ENCODE results near the gene APOL1.

The APOL1 gene

DNA sequence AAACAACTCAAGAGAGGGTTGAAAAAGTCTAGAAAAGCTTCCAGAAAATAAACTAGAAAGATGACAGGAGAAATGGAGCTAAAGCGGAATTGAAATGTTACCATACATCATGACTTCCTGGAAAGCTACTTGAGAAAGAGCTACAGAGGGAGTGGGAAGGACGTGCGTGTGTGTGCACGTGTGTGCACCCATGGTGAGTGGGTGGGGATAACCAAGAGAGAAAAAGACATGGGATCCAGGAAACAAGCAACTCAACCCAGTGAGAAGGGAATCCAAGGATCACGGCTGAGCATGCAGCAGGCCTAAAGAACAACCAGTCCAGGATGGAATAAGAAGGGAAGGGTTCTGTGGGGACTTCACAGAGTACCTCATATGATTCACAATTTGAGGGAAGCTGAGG is 21.6 kb downstream of the APOL1 start:
- Histone ChIP-seq H3K4me2 (ENCODE audit: low read length) (no peak overlapping the region), H3K36me3 (ENCODE audit: insufficient read depth, low read length) (no peaks in the 10 kb centered on the region), H3K27ac (ENCODE audit: low read depth, low read length, poor library complexity, severe bottlenecking) (no peak overlapping the region), H2AFZ (ENCODE audit: low read length) (no peak overlapping the region), H4K20me1 (ENCODE audit: insufficient read depth, low read length) (no peaks in the 10 kb centered on the region), H3K79me2 (ENCODE audit: insufficient read depth, low read length) (no peaks in the 10 kb centered on the region), H3K27me3 (ENCODE audit: insufficient read depth, low read length) (peaks cover 3% of the 10 kb centered on the region; the same call in 1 of the 2 replicates), H3K4me1 (ENCODE audit: insufficient read depth, low read length, severe bottlenecking) (peaks cover 8% of the 10 kb centered on the region), H3F3A (ENCODE audit: insufficient read depth, low read length) (no peaks in the 10 kb centered on the region; the same call in 1 of the 2 replicates), H3K9ac (ENCODE audit: low read length) (no peak overlapping the region), H3K9me3 (ENCODE audit: low read length) (no peaks in the 10 kb centered on the region), H3K9me2 (ENCODE audit: low read depth, low read length) (no peaks in the 10 kb centered on the region), H3K4me3 (ENCODE audit: low read depth, low read length, poor library complexity, severe bottlenecking) (no peak overlapping the region)
- TF ChIP-seq, protein P1, sequence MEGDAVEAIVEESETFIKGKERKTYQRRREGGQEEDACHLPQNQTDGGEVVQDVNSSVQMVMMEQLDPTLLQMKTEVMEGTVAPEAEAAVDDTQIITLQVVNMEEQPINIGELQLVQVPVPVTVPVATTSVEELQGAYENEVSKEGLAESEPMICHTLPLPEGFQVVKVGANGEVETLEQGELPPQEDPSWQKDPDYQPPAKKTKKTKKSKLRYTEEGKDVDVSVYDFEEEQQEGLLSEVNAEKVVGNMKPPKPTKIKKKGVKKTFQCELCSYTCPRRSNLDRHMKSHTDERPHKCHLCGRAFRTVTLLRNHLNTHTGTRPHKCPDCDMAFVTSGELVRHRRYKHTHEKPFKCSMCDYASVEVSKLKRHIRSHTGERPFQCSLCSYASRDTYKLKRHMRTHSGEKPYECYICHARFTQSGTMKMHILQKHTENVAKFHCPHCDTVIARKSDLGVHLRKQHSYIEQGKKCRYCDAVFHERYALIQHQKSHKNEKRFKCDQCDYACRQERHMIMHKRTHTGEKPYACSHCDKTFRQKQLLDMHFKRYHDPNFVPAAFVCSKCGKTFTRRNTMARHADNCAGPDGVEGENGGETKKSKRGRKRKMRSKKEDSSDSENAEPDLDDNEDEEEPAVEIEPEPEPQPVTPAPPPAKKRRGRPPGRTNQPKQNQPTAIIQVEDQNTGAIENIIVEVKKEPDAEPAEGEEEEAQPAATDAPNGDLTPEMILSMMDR (IDR thresholded peaks at IDR 0.05; ENCODE audit: low read length): no peak
- TF ChIP-seq EZH2 (IDR thresholded peaks at IDR 0.05; ENCODE audit: borderline replicate concordance, low read length): no peak

DNA sequence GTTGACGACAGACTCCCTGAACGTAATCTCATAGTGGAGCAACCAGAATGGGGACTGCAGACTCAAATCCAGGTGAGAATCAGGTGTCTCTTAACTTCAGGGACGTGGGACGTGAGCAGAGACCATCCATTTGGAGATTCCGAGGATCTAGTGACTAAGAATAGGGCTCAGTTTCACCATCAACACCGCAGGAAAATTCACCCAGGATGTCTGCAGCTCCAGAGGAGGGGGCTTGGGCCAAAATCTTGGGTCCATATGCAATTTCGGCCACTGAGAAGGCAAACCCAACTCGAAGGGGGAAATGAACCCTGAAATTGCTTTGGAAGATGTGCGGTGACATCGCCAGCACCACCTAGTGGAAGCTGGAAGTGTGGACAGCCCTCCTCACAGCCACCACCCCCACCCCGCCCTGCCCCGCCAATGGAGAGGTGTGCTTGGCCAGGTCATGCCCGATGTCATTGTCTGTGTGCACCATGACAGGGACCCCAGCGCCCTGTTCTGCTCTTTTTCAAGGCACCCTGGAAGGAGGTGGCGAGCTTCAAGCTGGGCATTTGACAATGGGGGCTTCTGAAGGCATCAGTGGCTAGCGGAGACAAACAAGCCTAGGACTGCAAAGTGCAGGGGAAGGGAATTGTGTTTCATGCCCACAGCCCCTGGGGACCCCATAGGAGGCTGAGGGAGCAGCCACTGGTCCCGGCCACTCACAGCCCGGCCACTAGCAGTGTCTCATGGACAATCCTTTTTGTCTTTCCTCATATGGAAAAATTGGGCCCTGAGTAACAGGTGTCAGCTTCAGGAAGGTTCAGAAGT is 24.8 kb downstream of the APOL1 start:
- Histone ChIP-seq H3K27ac (ENCODE audit: low read depth, low read length, poor library complexity, severe bottlenecking) (no peak overlapping the region), H3F3A (ENCODE audit: insufficient read depth, low read length) (no peaks in the 10 kb centered on the region; the same call in 1 of the 2 replicates), H2AFZ (ENCODE audit: low read length) (no peak overlapping the region), H3K27me3 (ENCODE audit: insufficient read depth, low read length) (peaks cover 3% of the 10 kb centered on the region; the same call in 1 of the 2 replicates), H3K36me3 (ENCODE audit: insufficient read depth, low read length) (peaks cover 21% of the 10 kb centered on the region), H3K4me1 (ENCODE audit: insufficient read depth, low read length, severe bottlenecking) (peaks cover 8% of the 10 kb centered on the region), H4K20me1 (ENCODE audit: insufficient read depth, low read length) (no peaks in the 10 kb centered on the region), H3K9me2 (ENCODE audit: low read depth, low read length) (no peaks in the 10 kb centered on the region), H3K9ac (ENCODE audit: low read length) (no peak overlapping the region), H3K79me2 (ENCODE audit: insufficient read depth, low read length) (no peaks in the 10 kb centered on the region), H3K4me2 (ENCODE audit: low read length) (peak overlapping the region; percentile 10; the same call in 1 of the 2 replicates), H3K9me3 (ENCODE audit: low read length) (no peaks in the 10 kb centered on the region), H3K4me3 (ENCODE audit: low read depth, low read length, poor library complexity, severe bottlenecking) (no peak overlapping the region)
- TF ChIP-seq, protein P1 (IDR thresholded peaks at IDR 0.05; ENCODE audit: low read length): peak; percentile 76
- no peak for TF ChIP-seq EZH2 (IDR thresholded peaks at IDR 0.05; ENCODE audit: borderline replicate concordance, low read length)

DNA sequence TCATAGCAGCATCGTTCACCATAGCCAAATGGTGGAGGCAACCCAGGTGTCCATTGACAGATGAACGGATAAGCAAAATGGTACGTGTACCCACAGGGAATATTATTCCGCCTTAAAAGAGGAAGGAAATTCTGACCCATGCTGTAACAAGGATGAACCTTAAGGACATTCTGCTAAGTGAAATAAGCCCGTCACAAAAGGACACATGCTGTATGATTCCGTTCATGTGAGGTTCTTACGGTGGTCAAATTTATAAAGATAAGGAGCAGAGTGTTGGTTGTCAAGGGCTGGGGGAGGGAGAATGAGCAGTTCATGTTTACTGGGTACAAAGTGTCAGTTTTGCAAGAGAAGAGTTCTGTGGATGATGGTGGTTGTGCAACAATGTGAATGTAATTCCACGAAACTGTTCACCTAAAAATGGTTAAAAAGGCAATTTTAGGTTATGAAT is 26.3 kb downstream of the APOL1 start:
- peaks cover 36% of the 10 kb centered on the region for H3K36me3 ChIP-seq (ENCODE audit: insufficient read depth, low read length)
- H3K4me1 ChIP-seq (ENCODE audit: insufficient read depth, low read length, severe bottlenecking): peaks cover 8% of the 10 kb centered on the region
- H3K9me3 ChIP-seq (ENCODE audit: low read length): no peaks in the 10 kb centered on the region
- H3K4me2 ChIP-seq (ENCODE audit: low read length): no peak overlapping the region
- H3F3A ChIP-seq (ENCODE audit: insufficient read depth, low read length): no peaks in the 10 kb centered on the region; the same call in 1 of the 2 replicates
- H3K27me3 ChIP-seq (ENCODE audit: insufficient read depth, low read length): peaks cover 3% of the 10 kb centered on the region; the same call in 1 of the 2 replicates
- no peak overlapping the region for H3K9ac ChIP-seq (ENCODE audit: low read length)
- H3K9me2 ChIP-seq (ENCODE audit: low read depth, low read length): no peaks in the 10 kb centered on the region
- H2AFZ ChIP-seq (ENCODE audit: low read length): no peak overlapping the region
- no peak overlapping the region for H3K4me3 ChIP-seq (ENCODE audit: low read depth, low read length, poor library complexity, severe bottlenecking)
- H3K27ac ChIP-seq (ENCODE audit: low read depth, low read length, poor library complexity, severe bottlenecking): no peak overlapping the region
- TF ChIP-seq EZH2 (IDR thresholded peaks at IDR 0.05; ENCODE audit: borderline replicate concordance, low read length): no peak
- TF ChIP-seq, protein P1 (IDR thresholded peaks at IDR 0.05; ENCODE audit: low read length): no peak
- no peaks in the 10 kb centered on the region for H4K20me1 ChIP-seq (ENCODE audit: insufficient read depth, low read length)
- no peaks in the 10 kb centered on the region for H3K79me2 ChIP-seq (ENCODE audit: insufficient read depth, low read length)
